Lower lobe of right lung (tissue), 2 donors: ENCODE measurements around the gene PPFIA4. TPM values are rescaled to one million over a fixed set of nuclear protein-coding genes. Genes with fewer than 3 reads are reported as not detected.
A peak's percentile ranks its signal among the peaks of the same experiment; 100 is the strongest.
"Not testable (repeated sequence)": the region's sequence is repeated elsewhere in the genome, so short reads cannot be mapped to it uniquely, and the experiment has no call there.

Experiments used
- ATAC-seq, 2 donors: fragments of 200-7000 bp; cut with Tn5 transposase; one replicate each; pipeline ENCODE4 v1.9.1; 2020 to 2022; ENCODE audit warnings: mild to moderate bottlenecking in 2 of 2, moderate library complexity in 2 of 2
- DNase-seq: peaks from one replicate; pipeline ENCODE4 v3.0.0-alpha.2; 2020
- H3K27ac ChIP-seq: fragments of 200-600 bp; one replicate; pipeline ENCODE4 v1.8.0; 2022
- H3K27me3 ChIP-seq: fragments of 200-600 bp; one replicate; pipeline ENCODE4 v1.8.0; 2022; ENCODE audit warnings: low read depth
- H3K36me3 ChIP-seq: fragments of 200-600 bp; one replicate; pipeline ENCODE4 v1.8.0; 2022; ENCODE audit warnings: mild to moderate bottlenecking
- H3K4me1 ChIP-seq: fragments of 200-600 bp; one replicate; pipeline ENCODE4 v1.8.0; 2022
- H3K4me3 ChIP-seq: fragments of 200-600 bp; one replicate; pipeline ENCODE4 v1.8.0; 2022; ENCODE audit warnings: mild to moderate bottlenecking
- H3K9me3 ChIP-seq: fragments of 200-600 bp; one replicate; pipeline ENCODE4 v1.8.0; 2022
- intact Hi-C: fragments of 100-400 bp; cut with DNase I; formaldehyde crosslinking; loops from one replicate; pipeline ENCODE4 v1.11.0; 2022
- total RNA-seq: library from RNA; stranded (reverse); fragmentation: NEBNext Ultra II Directional; extraction: Animal tissue kit (Norgen Biotek cat#: 25700); gene quantifications from one replicate; pipeline ENCODE4 v1.2.1, GENCODE V29; 2021
- TF ChIP-seq, protein P1 (sequence below): fragments of 200-600 bp; IDR thresholded peaks from one replicate; pipeline ENCODE4 v1.8.0; 2022; ENCODE audit warnings: antibody characterized with exemption, mild to moderate bottlenecking
- donor health status: DM: no; HTN: yes; CAD: no; lungs with severe emphysema.

The PPFIA4 gene
- total RNA-seq, 1 donor from 2014 or later: 1.3 TPM

DNA sequence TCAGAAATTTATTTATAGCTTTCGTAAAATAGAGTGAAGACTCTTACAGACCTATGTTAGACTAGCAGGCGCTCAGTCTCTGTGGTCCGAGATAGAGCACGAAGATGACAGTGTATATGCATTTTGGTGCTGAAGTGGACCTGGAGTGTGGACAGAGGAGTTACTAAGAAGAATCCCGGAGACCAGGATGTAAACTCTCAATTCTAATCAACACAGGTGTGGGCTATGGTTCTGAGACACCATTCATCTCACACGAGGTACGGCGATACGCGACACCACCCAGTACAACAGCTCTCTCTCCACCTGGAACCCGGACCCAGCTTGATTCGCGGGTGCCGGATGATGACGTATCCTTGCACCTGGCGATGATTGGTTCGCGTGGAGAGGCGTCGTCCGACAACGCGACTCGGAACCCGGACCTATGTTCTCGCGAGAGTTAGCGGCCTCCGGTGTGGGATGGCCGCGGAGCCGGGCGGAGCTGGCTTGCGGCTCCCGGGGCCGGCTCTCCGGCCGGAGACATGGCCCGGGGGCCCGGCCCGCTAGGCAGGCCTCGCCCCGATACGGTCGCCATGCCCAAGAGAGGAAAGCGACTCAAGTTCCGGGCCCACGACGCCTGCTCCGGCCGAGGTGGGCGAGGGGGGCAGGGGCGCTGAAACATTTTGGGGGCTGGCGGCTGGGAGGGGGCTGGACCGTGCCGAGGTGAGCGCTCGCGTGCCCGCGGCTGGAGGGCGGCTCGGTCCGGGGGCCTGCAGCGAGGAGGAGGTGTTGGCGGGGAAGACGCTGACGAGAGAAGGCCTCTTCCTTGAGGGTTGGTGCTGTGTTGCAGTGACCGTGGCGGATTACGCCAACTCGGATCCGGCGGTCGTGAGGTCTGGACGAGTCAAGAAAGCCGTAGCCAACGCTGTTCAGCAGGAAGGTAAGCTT is 19.1 kb upstream of the PPFIA4 start, which contains the start of gene TMEM183A:
Gene TMEM183A (plus strand): TSS at position 427 of the 924 bp plus-strand sequence. CDS start 92 bp downstream, at position 519.
- DNase-seq: peak; percentile 97
- H3K4me1 ChIP-seq: peaks cover 19% of the 10 kb centered on the region
- peak; percentile 98 to 99 for ATAC-seq
- intact Hi-C loops: no loop called here
- H3K4me3 ChIP-seq: peak within 1 kb of the TSS; percentile 97
- H3K27ac ChIP-seq: peak within 1 kb of the TSS; percentile 89
- H3K9me3 ChIP-seq: no peaks in the 10 kb centered on the region
- H3K36me3 ChIP-seq: peaks cover 32% of the 10 kb centered on the region
- H3K27me3 ChIP-seq: no peaks in the 10 kb centered on the region
- TF ChIP-seq, protein P1, sequence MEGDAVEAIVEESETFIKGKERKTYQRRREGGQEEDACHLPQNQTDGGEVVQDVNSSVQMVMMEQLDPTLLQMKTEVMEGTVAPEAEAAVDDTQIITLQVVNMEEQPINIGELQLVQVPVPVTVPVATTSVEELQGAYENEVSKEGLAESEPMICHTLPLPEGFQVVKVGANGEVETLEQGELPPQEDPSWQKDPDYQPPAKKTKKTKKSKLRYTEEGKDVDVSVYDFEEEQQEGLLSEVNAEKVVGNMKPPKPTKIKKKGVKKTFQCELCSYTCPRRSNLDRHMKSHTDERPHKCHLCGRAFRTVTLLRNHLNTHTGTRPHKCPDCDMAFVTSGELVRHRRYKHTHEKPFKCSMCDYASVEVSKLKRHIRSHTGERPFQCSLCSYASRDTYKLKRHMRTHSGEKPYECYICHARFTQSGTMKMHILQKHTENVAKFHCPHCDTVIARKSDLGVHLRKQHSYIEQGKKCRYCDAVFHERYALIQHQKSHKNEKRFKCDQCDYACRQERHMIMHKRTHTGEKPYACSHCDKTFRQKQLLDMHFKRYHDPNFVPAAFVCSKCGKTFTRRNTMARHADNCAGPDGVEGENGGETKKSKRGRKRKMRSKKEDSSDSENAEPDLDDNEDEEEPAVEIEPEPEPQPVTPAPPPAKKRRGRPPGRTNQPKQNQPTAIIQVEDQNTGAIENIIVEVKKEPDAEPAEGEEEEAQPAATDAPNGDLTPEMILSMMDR: no peak

DNA sequence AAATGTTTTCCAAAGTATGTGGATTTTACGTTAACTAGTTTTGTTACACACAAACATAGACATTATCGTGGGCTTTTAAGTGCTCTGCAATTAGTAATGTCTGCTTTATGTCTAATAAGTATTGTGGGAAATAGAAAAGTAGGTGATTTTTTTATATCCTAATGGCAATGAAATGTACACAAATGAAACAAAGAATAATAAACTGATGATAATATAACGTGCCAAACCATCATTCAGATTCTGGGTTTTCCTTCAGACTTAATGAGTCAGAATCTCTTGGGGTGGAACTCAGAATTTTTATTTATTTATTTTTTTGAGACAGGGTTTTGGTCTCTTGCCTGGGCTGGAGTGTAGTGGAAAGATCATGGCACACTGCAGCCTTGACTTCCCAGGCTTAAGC is 17.1 kb upstream of the PPFIA4 start:
- intact Hi-C loops: no loop called here
- no peak for ATAC-seq
- peaks cover 50% of the 10 kb centered on the region for H3K36me3 ChIP-seq
- H3K27me3 ChIP-seq: no peaks in the 10 kb centered on the region
- no peaks in the 10 kb centered on the region for H3K9me3 ChIP-seq
- no peak for DNase-seq
- no peak overlapping the region for H3K4me3 ChIP-seq
- H3K27ac ChIP-seq: no peak overlapping the region
- peaks cover 19% of the 10 kb centered on the region for H3K4me1 ChIP-seq
- TF ChIP-seq, protein P1: no peak

DNA sequence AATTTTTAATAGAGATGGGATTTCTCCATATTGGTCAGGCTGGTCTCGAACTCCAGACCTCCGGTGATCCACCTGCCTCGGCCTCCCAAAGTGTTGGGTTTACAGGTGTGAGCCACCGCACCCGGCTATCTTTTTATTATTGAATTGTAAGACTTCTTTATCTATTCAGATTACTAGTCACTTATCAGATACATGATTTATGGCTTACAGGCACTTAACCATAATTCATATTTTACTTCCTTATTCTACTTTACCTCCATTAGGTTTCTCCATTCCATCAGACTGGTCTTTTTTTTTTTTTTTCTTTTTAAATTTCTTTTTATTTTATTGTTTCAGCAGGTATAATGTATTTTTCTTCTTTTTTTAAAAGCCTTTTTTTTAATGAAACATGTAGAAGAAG is 14.7 kb upstream of the PPFIA4 start:
- ATAC-seq: no peak
- Histone ChIP-seq H3K36me3 (peaks cover 74% of the 10 kb centered on the region), H3K4me1 (peaks cover 19% of the 10 kb centered on the region), H3K27ac (no peak overlapping the region), H3K9me3 (no peaks in the 10 kb centered on the region), H3K4me3 (no peak overlapping the region), H3K27me3 (no peaks in the 10 kb centered on the region)
- TF ChIP-seq, protein P1: no peak
- DNase-seq: no peak
- intact Hi-C loops: no loop called here

DNA sequence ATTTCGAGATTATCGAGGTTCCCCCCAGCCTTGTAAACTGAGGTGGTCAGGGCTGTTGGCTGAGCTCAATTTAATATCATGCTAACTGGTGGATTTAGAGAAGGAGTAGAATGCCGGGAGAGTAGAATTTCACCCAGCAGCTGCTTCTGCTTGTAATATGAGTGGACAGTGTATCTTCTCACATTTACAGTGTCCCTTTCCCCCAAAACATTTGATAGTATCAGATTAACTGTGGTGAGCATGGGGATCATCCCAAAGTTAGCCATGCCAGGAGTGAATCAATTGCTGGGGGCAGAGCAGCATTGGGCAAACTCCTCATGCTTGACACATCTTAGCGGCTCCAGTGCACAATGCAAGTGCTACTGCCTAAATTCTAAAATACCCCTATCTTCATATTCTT is 9.2 kb upstream of the PPFIA4 start:
- H3K27me3 ChIP-seq: no peaks in the 10 kb centered on the region
- no peaks in the 10 kb centered on the region for H3K9me3 ChIP-seq
- no peak overlapping the region for H3K27ac ChIP-seq
- TF ChIP-seq, protein P1: no peak
- H3K4me1 ChIP-seq: no peaks in the 10 kb centered on the region
- peaks cover 97% of the 10 kb centered on the region for H3K36me3 ChIP-seq
- no peak overlapping the region for H3K4me3 ChIP-seq
- intact Hi-C loops: no loop called here
- DNase-seq (no peak), ATAC-seq (no peak)

DNA sequence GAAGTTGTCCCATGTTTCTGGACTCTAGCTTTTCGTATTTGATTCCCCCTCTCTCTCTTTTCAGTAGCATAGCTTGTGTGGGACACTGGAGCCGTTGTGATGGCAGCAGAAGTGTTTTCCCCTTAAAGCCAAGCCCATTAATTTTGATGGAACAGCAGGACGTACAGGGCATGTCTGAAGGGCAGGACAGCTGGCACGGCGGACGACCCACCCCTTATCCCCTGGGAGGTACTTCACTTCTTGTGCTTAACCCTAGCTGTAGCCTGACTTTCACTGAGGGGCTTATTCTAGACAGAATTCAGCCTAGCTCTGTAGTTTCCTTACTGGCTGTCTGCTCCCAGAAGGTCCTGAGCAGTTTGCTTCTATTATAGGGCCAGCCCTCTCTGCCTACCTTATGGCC is 8.6 kb upstream of the PPFIA4 start:
- H3K9me3 ChIP-seq: no peaks in the 10 kb centered on the region
- no peaks in the 10 kb centered on the region for H3K4me1 ChIP-seq
- ATAC-seq (no peak), DNase-seq (no peak)
- TF ChIP-seq, protein P1: no peak
- intact Hi-C loops: no loop called here
- peaks cover 100% of the 10 kb centered on the region for H3K36me3 ChIP-seq
- H3K27me3 ChIP-seq: no peaks in the 10 kb centered on the region
- no peak overlapping the region for H3K4me3 ChIP-seq
- H3K27ac ChIP-seq: no peak overlapping the region

DNA sequence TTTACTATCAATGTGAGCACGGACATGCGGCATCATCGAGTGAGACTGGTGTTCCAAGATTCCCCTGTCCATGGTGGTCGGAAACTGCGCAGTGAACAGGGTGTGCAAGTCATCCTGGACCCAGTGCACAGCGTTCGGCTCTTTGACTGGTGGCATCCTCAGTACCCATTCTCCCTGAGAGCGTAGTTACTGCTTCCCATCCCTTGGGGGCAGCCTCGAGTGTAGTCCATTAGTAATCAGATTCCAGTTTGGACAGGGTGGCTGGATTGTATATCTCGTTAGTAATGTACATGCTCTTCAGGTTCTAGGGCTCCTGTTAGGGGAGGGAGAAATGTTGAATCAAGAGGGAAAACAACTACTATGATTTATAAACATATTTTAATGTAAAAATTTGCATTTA is 3.4 kb upstream of the PPFIA4 start:
- intact Hi-C loops, H3K9me3 ChIP-seq, H3K27ac ChIP-seq, H3K4me1 ChIP-seq, H3K4me3 ChIP-seq, DNase-seq, ATAC-seq, H3K27me3 ChIP-seq: not testable (repeated sequence)
- peaks cover 66% of the 10 kb centered on the region for H3K36me3 ChIP-seq
